CD4-positive, alpha-beta memory T cell (primary cell): Measurements from ENCODE around the gene OR2AG2. TPM values are rescaled to one million over a fixed set of nuclear protein-coding genes. Genes with fewer than 3 reads are reported as not detected.
"Not testable (repeated sequence)": the region's sequence is repeated elsewhere in the genome, so short reads cannot be mapped to it uniquely, and the experiment has no call there.

ENCODE experiments used
- CTCF ChIA-PET: fragments of 350-600 bp; sonication (Branson Sonifier 250); formaldehyde crosslinking; loops from one replicate; lab custom pipeline; 2021; ENCODE audit warnings: inconsistent platforms; ENCODE audit not compliant: partially characterized antibody; lab: Charles Lee
- POLR2A ChIA-PET: fragments of 350-600 bp; sonication (Branson Sonifier 250); formaldehyde crosslinking; loops from one replicate; lab custom pipeline; 2021; ENCODE audit not compliant: partially characterized antibody; lab: Charles Lee
- DNase-seq, 5 donors: peaks; one replicate each; pipeline versions ENCODE4 v3.0.0 to v3.0.0-alpha.2; 2020 to 2022; ENCODE audit warnings: mixed read lengths in 1 of 5
- H3K27ac ChIP-seq: one replicate; pipeline ENCODE4 v1.7.0; 2013; ENCODE audit warnings: low read depth, low read length
- H3K27me3 ChIP-seq: 2 replicates; pipeline ENCODE4 v1.7.0; 2013; ENCODE audit warnings: mild to moderate bottlenecking, low read length, moderate library complexity; ENCODE audit not compliant: insufficient read depth
- H3K36me3 ChIP-seq: 2 replicates; pipeline ENCODE4 v1.7.0; 2013; ENCODE audit warnings: mild to moderate bottlenecking, low read length, moderate library complexity; ENCODE audit not compliant: insufficient read depth
- H3K4me1 ChIP-seq: 2 replicates; pipeline ENCODE4 v1.7.0; 2013; ENCODE audit warnings: mild to moderate bottlenecking, low read length, moderate library complexity; ENCODE audit not compliant: insufficient read depth
- H3K4me3 ChIP-seq, 2 donors: one replicate each; pipeline ENCODE4 v1.7.0; 2013; ENCODE audit warnings: low read length in 2 of 2, mild to moderate bottlenecking in 1 of 2
- H3K9me3 ChIP-seq, 2 donors: one replicate each; pipeline ENCODE4 v1.7.0; 2013; ENCODE audit warnings: low read length in 2 of 2, control low read depth in 1 of 2; ENCODE audit not compliant: control insufficient read depth in 1 of 2
- H3K27ac Mint-ChIP-seq, 7 donors: one replicate each; pipeline ENCODE4 v1.8.0; 2020 to 2021; ENCODE audit warnings: mixed read lengths in 7 of 7, mild to moderate bottlenecking in 6 of 7, inconsistent platforms in 3 of 7, moderate library complexity in 3 of 7
- H3K27me3 Mint-ChIP-seq, 2 donors: one replicate each; pipeline ENCODE4 v1.8.0; 2020 to 2021; ENCODE audit warnings: mixed read lengths in 2 of 2
- H3K36me3 Mint-ChIP-seq, 2 donors: one replicate each; pipeline ENCODE4 v1.8.0; 2020 to 2021; ENCODE audit warnings: mixed read lengths in 2 of 2, inconsistent platforms in 1 of 2, mild to moderate bottlenecking in 1 of 2
- H3K4me1 Mint-ChIP-seq, 4 donors: one replicate each; pipeline ENCODE4 v1.8.0; 2020 to 2021; ENCODE audit warnings: mixed read lengths in 4 of 4, mild to moderate bottlenecking in 1 of 4
- H3K4me3 Mint-ChIP-seq, 8 donors: one replicate each; pipeline ENCODE4 v1.8.0; 2020 to 2021; ENCODE audit warnings: mixed read lengths in 8 of 8, mild to moderate bottlenecking in 7 of 8, moderate library complexity in 6 of 8, inconsistent platforms in 3 of 8
- H3K9me3 Mint-ChIP-seq, 8 donors: one replicate each; pipeline ENCODE4 v1.8.0; 2020 to 2021; ENCODE audit warnings: mixed read lengths in 8 of 8, mild to moderate bottlenecking in 5 of 8, inconsistent platforms in 3 of 8, moderate library complexity in 1 of 8
- intact Hi-C: fragments of 100-400 bp; cut with micrococcal nuclease; formaldehyde crosslinking; loops from one replicate; pipeline ENCODE4 v1.15.1; 2023
- polyA plus RNA-seq, 2 donors: library from polyadenylated mRNA; unstranded; fragments of 300-500 nt; fragmentation: Illumina TruSeq; gene quantifications; one replicate each; pipeline ENCODE4 v1.2.3, GENCODE V29; 2021
- total RNA-seq, 2 experiments: library from RNA; stranded (reverse); gene quantifications; one replicate each; pipeline ENCODE4 v1.2.3, GENCODE V29; 2021

OR2AG2 gene, protein sequence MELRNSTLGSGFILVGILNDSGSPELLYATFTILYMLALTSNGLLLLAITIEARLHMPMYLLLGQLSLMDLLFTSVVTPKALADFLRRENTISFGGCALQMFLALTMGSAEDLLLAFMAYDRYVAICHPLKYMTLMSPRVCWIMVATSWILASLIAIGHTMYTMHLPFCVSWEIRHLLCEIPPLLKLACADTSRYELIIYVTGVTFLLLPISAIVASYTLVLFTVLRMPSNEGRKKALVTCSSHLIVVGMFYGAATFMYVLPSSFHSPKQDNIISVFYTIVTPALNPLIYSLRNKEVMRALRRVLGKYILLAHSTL
- total RNA-seq (not detected), polyA plus RNA-seq (not detected)

DNA sequence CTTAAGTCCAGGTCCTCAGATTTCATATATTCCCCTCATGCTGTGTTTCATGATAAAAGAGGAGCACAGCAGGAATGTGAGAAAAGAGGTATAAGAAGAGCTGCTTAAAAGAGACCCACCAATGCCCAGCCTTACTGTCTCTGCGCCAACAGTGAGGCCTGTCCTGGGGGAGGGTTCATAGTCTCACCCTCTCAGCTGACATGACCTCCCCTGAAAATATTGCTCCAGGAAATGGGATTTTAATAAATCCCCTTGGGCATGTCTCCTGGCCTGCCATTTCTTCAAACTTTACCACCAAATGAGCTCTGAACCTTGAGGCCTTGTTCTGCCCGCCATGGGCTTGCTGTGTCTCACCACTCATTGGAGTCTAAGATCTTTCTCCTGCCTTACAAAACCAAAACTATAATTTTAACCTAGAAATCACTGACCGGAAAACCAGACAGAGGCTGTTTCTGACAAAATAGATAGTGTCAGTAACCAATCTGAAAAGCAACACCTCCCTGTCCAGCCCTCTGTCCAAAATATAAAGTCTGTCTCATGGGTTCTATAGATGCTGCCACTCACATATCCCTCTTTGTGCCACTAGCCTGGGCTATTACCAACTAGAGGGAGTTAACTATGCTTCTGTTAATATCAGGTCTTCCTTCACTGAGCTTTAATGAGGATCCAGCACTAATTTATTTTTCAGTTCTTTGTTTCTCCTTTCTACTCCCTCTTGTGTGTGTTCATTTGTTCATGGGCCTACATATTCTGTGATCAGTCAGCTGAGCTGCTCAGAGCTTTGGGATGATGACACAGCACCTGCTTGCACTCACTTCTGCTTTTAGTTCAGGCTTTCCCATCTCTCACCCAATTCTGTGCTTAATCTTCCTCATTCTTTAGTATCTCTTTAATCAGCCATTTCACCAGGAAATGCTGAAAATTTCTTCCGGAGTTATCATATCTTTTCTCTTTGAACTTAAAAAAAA is at the start of gene OR2AG2:
Gene OR2AG2, minus strand, starts transcription at position 51 of the 968 bp plus-strand sequence. CDS start 3,019 bp downstream, outside the sequence.
- Histone ChIP-seq H3K9me3 (no peaks in the 10 kb centered on the region), H3K36me3 (no peaks in the 10 kb centered on the region), H3K4me3 (no peak within 1 kb of the TSS), H3K27me3 (no peaks in the 10 kb centered on the region), H3K27ac (no peak within 1 kb of the TSS), H3K4me1 (no peaks in the 10 kb centered on the region)
- Mint-ChIP-seq H3K4me3 (no peak within 1 kb of the TSS), H3K4me1 (no peaks in the 10 kb centered on the region), H3K27ac (peak within 1 kb of the TSS in 2 of 7 donors; percentile 31 to 73), H3K27me3 (peaks cover 0 to 5% of the 10 kb centered on the region in 2 donors), H3K9me3 (no peaks in the 10 kb centered on the region), H3K36me3 (no peaks in the 10 kb centered on the region)
- POLR2A ChIA-PET: no interaction called here
- intact Hi-C loops: no loop called here
- DNase-seq: no peak
- CTCF ChIA-PET: no interaction called here

DNA sequence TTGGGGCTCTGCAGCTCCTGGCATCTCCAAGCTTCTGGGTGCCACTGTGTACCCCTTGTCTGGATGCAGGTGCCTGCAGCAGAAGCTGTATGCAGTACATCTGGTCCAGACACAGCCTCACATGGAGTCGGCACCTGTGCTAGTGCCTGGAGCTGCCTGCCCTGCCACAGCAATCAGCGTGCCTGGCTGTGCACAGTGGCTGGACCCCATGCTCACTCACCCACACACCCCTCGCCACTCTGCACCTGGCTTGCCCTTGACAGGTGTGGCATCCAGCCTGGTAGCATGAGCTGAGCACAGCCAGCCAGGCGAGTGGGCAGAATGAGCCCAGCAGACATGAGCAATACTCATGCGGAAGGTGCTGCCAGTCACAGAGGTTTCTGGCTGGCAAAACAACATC is 47.2 kb upstream of the OR2AG2 start:
- Histone ChIP-seq H3K27me3 (no peaks in the 10 kb centered on the region), H3K36me3 (no peaks in the 10 kb centered on the region), H3K27ac (no peak overlapping the region), H3K9me3 (no peaks in the 10 kb centered on the region), H3K4me1 (no peaks in the 10 kb centered on the region), H3K4me3 (no peak overlapping the region)
- ChIA-PET POLR2A (no interaction called here), CTCF (interaction anchor here (1.5 to 1.7 kb wide), 2 partner anchors 7 to 10 kb away, joined by 3 to 5 read pairs; no protein-coding TSS in a partner anchor)
- no peaks in the 10 kb centered on the region for H3K4me1 Mint-ChIP-seq
- H3K4me3 Mint-ChIP-seq: no peak overlapping the region
- DNase-seq: no peak
- H3K9me3 Mint-ChIP-seq: peaks cover 0 to 10% (median 4%) of the 10 kb centered on the region in 8 donors
- H3K27ac Mint-ChIP-seq: no peak overlapping the region
- no peaks in the 10 kb centered on the region for H3K36me3 Mint-ChIP-seq
- intact Hi-C loops: no loop called here
- H3K27me3 Mint-ChIP-seq: peaks cover 15 to 16% of the 10 kb centered on the region in 2 donors

DNA sequence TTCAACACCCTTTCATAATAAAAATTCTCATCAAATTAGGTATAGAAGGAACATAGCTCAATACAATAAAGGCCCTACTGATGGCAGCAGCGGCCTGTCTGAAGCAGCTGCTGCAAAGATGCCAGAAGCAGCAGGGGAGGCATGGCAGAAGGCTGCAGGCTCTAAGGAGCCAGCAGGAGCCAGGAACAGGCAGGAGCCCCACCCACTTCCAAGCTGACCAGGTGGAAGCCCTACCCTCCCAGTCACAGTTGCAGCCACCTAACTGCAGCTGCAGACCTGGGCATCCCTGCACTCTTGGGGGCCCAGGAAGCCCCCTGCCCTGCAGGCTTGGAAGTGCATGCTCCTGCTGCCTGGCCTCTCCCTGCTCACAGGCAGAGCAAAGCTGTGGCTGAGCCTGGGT is 45.9 kb upstream of the OR2AG2 start:
- Mint-ChIP-seq H3K4me3 (no peak overlapping the region), H3K36me3 (no peaks in the 10 kb centered on the region), H3K27ac (no peak overlapping the region), H3K27me3 (peaks cover 17 to 21% of the 10 kb centered on the region in 2 donors), H3K9me3 (peaks cover 0 to 10% (median 4%) of the 10 kb centered on the region in 8 donors), H3K4me1 (no peaks in the 10 kb centered on the region)
- intact Hi-C loops: no loop called here
- Histone ChIP-seq H3K4me1 (no peaks in the 10 kb centered on the region), H3K9me3 (no peaks in the 10 kb centered on the region), H3K4me3 (no peak overlapping the region), H3K27me3 (no peaks in the 10 kb centered on the region), H3K27ac (no peak overlapping the region), H3K36me3 (no peaks in the 10 kb centered on the region)
- POLR2A ChIA-PET: no interaction called here
- no peak for DNase-seq
- CTCF ChIA-PET: no interaction called here

DNA sequence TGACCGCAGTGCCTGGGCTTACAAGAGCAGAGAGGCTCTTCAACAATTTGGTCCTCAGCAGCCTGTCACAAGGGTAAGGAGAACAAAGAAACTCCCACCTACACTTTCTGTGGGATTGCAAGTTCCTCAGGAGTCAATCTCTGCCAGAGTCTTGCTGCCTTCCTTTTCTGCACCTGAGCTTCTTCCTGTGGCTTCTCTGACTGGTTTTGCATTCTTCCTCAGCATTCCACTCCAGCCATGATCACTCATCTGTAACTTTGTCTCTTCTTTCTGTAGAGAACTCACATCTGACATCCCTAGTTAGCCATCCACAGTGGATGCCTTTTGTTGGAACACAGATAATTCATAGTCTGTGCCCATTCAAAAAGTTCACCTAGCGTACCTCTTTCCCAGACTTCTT is 41.9 kb upstream of the OR2AG2 start:
- no peaks in the 10 kb centered on the region for H3K27me3 ChIP-seq
- intact Hi-C loops: no loop called here
- peaks cover 25 to 27% of the 10 kb centered on the region in 2 donors for H3K27me3 Mint-ChIP-seq
- H3K9me3 ChIP-seq: no peaks in the 10 kb centered on the region
- no peaks in the 10 kb centered on the region for H3K36me3 ChIP-seq
- H3K4me1 Mint-ChIP-seq: peaks cover 0 to 2% (median 0%) of the 10 kb centered on the region in 4 donors
- no peak overlapping the region for H3K27ac ChIP-seq
- H3K9me3 Mint-ChIP-seq: peaks cover 0 to 1% (median 0%) of the 10 kb centered on the region in 8 donors
- H3K4me1 ChIP-seq: no peaks in the 10 kb centered on the region
- no peak for DNase-seq
- CTCF ChIA-PET: no interaction called here
- H3K4me3 Mint-ChIP-seq: no peak overlapping the region
- POLR2A ChIA-PET: no interaction called here
- no peak overlapping the region for H3K27ac Mint-ChIP-seq
- no peak overlapping the region for H3K4me3 ChIP-seq
- no peaks in the 10 kb centered on the region for H3K36me3 Mint-ChIP-seq

DNA sequence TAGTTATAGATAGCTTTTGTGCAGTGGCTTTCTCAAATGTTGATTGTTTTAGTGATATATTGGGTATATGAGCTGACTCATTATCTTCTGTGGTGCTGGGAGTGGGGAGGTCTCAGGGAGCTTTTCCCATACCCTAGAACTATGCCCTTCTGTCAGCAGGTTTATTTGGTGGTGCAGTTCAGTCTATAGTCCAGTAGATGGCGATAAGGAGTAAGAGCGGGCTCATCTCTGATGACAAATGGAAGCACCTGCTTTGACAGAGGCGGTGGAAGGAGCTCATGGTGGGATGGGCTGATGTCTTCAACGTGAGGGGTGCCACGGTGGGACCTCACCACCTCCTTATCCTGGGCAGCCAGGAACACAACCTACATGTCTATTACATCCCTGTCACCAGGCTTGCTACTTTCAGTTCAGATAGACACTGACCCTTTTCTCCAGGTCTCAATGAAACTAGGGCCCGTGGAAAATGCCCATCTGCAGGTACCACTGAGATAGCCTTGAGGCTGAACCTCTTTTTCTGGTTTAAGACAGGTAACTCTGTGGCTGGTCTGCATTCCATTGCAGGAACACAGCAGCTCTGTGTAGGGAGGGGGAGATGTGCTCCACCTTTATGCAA is 40.7 kb upstream of the OR2AG2 start:
- Histone ChIP-seq H3K27me3 (no peaks in the 10 kb centered on the region), H3K4me3 (no peak overlapping the region), H3K4me1 (no peaks in the 10 kb centered on the region), H3K27ac (no peak overlapping the region), H3K9me3 (no peaks in the 10 kb centered on the region), H3K36me3 (no peaks in the 10 kb centered on the region)
- intact Hi-C loops: loop anchor here (1.0 kb wide), 2 partner anchors 630 to 882 kb away; no protein-coding TSS in a partner anchor
- Mint-ChIP-seq H3K4me3 (peak overlapping the region in 1 of 8 donors; percentile 36), H3K27me3 (peaks cover 27 to 35% of the 10 kb centered on the region in 2 donors), H3K36me3 (no peaks in the 10 kb centered on the region), H3K27ac (no peak overlapping the region), H3K4me1 (peaks cover 0 to 2% (median 0%) of the 10 kb centered on the region in 4 donors), H3K9me3 (peaks cover 0 to 3% (median 0%) of the 10 kb centered on the region in 8 donors)
- DNase-seq: peak; percentile 39 to 51 (median 45)
- CTCF ChIA-PET: interaction anchor here (0.5 to 2.8 kb wide), 23 partner anchors 7 to 1287 kb away, joined by 3 to 24 read pairs (median 5); partner anchors contain the start of genes OR10A2, OR10A4 and OR6A2
- POLR2A ChIA-PET: no interaction called here

DNA sequence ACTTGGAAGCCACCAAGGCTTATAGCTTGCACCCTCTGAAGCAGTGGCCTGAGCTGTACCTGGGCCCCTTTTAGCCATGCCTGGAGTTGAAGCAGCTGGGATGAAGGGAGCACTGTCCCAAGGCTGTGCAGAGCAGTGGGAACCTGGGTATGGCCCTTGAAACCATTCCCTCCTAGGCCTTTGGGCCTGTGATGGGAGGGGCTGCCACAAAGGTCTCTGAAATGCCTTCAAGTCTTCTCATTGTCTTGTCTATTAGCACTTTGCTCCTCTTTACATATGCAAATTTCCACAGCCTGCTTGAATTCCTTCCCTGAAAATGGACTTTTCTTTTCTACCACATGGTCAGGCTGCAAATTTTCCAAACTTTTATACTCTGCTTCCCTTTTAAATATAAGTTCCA is 29.3 kb upstream of the OR2AG2 start:
- H3K36me3 ChIP-seq, H3K9me3 ChIP-seq, H3K36me3 Mint-ChIP-seq, H3K4me3 Mint-ChIP-seq, H3K27ac Mint-ChIP-seq, H3K4me1 Mint-ChIP-seq, POLR2A ChIA-PET, H3K27me3 Mint-ChIP-seq, DNase-seq, H3K4me1 ChIP-seq, H3K27ac ChIP-seq, H3K4me3 ChIP-seq, H3K27me3 ChIP-seq, intact Hi-C loops: not testable (repeated sequence)
- CTCF ChIA-PET: interaction anchor here (2.6 kb wide), 1 partner anchor 11 kb away, joined by 8 read pairs; no protein-coding TSS in a partner anchor
- peaks cover 5 to 18% (median 13%) of the 10 kb centered on the region in 8 donors for H3K9me3 Mint-ChIP-seq
